GF-D8 (cell line): ENCODE data around the gene CASTOR1.

Source experiments
- DNase-seq: peaks from one replicate; lab custom pipeline; 2025; lab: John Stamatoyannopoulos, UW

CASTOR1 gene

DNA sequence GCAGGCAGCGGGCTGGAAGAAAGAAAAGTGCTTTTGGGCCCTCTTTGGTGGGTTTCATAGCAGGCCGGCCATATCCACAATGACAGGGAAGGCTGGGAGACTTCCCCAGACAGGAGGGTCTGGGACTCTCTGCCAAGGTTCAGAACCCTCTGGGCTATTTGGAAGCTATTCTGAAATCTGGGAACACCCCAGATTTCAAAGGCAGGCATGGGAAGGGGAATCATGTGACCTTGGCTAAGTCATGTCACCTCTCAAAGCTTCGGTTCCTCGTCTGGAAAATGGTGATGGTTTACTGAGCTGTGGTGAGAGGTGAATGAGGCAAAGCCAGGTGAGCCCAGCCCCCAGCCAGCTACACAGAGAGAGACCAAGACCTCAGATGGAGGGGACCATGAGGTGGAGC lies 4.6 kb downstream of the CASTOR1 start:
- no peak for DNase-seq

DNA sequence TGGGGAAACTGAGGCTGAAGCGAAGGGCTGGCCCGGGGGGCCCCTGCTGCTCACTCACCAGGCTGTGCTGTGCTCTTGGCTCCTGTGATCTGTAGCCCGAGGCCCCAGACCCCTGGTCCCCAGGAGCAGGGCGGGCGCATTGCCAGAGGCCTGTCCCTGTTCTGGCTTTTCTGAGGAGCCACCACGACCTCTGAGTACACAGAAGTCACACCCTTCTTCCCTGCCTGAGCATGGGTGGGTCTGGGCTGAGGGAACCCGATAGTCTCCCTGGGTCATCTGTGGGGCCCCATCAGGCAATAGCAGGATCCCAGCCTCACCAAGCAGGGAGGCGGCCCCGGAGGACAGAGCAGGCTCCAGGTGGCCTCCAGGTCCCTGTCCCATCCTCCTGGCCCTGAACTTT lies 5.1 kb downstream of the CASTOR1 start:
- DNase-seq: no peak

DNA sequence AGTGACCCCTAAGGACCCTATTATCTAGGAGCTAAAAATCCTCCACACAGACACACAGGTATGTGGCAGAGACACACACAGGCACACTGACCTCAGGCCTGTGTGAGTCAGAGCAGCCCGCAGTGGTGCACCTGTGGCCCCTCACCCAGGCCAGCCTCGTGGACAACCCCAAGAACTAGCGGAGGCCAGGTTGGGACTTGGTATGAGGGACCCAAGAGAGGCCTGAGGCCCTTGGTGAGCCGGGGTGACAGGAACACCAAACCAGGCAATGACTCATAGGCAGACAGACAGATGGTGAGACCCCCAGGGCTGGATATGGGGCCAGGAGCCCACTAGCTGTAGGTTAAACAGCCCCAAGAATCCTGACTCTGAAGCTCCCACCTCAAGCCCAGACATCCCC lies 6.0 kb downstream of the CASTOR1 start:
- DNase-seq: no peak

DNA sequence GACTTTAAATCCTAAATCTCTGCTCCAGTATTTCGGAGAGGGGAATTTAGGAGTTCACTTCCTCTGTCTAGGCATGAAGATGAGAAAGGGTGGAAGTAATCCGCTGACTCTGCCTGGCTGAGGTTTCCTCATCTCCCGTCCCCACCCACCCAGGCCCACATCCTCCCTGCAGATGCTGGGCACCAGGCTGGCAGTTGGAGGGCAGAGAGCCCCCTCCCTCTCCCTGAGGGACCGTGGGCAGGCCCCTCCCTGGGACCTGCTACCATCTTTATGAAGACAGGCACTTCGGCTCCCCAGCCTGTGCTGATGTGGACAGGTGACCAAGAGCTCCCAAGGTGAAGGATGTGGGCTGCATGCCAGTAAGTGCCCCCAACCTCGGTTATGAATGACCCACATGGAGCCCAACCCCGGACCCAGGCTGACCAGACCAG lies 6.7 kb downstream of the CASTOR1 start:
- peak; percentile 32 for DNase-seq

DNA sequence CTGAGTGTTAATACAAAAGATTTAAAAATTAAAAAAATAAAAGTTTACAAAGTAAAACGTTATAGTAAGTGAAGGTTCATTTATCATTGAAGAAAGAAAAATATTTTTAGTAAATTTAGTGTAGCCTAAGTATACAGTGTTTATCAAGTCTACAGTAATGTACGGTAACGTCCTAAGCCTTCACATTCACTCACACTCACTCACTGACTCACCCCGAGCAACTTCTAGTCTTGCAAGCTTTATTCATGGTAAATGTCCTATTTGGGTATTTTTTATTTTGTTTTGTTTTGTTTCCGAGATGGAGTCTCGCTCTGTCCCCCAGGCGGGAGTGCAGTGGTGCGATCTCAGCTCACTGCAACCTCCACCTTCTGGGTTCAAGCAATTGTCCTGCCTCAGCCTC lies 8.8 kb downstream of the CASTOR1 start:
- no peak for DNase-seq

DNA sequence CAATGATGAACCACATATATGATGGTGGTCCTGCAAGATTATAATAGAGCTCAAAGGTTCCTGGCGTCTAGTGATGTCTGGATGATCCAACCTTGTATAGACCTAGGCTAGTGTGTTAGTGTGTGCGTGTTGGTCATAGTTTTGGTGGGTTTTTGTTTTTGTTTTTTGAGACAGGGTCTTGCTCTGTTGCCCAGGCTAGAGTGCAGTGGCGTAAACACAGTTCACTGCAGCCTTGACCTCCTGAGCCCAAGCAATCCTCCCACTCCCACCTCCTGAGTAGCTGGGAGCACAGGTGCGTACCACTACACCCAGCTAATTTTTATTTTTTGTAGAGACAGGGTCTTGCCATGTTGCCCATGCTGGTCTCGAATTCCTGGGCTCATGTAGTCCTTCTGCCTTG lies 9.4 kb downstream of the CASTOR1 start:
- no peak for DNase-seq

DNA sequence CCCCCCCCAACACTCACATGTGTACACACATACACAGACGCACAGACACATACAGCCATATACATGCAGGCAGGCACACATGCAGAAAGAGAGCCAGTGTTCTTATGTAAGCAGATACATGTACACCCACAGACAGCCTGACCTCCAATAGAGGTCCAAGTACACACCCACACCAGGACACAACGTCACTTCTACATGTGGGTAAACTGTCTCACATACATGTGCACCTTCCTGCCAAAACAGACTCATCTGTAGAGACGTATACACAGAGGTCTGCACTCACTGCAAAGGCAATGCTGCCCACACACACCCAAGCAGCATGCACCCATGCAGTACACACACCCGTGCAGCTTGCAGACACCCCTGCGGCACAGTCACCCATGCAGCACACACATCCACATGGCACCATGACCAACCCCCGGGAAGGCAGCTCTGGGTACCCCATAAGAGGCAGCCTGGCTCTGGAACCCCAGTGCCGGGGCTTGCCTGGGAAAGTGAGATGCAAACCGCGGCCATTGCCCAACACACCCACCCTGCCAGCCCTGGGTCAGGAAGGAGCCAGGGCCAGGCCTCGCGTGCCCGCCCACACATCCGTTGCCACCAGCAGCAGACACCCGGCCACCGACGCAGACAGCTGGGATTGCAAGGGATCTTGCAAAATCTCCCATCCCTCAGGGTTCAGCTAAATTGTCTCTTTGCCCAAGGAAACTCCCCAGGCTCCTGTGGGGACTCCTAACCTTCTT lies 10.1 kb downstream of the CASTOR1 start:
- peak; percentile 89 for DNase-seq

DNA sequence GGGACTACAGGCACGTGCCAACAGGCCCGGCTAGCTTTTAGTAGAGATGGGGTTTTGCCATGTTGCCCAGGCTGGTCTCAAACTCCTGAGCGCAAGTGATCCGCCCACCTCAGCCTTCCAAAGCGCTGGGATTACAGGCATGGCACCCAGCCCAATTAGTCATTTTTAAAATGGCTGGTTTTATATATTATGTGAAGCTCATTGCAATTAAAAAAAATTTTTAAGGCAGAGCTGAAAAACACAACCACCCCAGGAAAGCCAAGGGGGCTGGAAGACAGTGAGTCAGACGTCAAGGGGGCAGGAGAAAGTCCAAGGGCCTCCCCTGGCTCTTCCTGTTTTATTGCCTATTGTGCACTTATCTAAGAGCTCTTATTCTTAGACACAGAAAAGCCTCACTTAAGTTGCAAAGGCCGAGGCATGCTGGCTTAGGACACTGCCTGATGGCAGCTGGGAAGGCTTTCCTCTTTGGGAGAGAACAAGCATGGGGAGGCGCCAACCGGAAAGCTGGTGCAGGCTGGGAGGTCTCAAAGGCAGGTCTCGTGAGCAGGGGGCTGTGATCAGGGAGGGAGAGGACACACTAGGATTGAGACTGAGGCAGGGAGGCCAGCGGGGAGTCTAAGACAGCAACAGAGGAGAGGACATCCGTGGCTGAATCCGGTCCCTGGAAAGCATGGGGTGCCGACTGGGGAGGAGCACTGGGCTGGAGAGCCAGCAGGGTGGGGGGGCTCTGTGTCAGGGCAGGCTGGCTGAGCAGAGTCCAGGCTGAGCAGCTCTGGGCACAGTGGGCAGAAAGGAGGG lies 11.6 kb downstream of the CASTOR1 start:
- DNase-seq: no peak

DNA sequence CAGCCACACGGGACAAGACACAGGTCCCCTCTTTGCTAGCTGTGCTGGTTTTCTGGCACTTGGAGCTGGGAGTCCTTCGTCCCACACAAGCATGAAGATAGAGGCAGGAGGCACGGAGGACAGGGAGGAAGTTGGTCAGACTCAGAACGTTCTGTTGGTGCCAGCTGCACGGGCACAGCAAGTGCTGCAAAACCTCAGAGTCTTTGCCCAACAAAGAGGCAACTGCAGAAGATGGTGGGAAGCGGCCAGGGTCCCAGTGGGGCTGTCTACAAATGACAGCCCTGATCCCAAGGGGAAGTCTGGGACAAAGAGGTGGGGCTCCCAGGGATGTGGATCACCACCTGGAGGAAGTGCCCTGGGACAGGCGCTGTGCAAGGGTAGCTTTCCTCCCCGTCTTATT lies 13.3 kb downstream of the CASTOR1 start:
- peak; percentile 35 for DNase-seq

DNA sequence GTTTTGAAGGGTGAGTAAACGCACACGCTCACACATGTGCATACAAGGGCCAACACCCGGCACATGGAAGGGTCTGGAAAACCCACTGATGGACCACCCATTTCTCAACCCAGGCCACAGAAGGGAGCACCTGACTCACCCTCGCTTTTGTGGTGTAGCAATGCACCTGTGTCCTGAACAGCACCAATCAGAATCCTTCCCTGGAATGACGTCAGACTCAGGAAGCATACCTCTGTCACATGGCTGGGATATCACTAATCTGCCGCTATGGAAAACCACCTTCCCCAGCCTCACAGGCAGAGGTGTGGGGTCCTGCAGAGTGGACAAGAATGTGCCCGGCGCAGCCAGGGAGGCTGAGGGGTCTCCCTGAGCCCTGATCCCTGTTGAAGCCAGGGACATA lies 13.7 kb downstream of the CASTOR1 start:
- no peak for DNase-seq

DNA sequence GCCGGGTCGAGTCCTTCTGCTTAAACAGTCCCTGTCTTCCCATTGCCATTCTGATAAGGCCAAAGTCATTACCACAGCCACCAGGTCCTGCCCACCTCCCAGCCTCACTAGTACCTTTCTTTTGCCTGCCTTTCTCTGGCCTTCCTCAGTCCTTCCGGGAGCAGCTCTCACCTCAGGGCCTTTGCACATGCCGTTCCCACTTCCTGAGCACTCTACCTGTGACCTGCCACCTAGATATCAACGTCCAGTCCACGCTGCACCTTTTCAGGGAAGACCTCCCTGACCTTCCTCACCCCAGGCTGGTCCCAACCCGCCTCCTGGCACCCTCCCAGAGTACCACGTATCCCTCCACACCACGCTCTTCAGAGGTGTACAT lies 14.9 kb downstream of the CASTOR1 start:
- no peak for DNase-seq

DNA sequence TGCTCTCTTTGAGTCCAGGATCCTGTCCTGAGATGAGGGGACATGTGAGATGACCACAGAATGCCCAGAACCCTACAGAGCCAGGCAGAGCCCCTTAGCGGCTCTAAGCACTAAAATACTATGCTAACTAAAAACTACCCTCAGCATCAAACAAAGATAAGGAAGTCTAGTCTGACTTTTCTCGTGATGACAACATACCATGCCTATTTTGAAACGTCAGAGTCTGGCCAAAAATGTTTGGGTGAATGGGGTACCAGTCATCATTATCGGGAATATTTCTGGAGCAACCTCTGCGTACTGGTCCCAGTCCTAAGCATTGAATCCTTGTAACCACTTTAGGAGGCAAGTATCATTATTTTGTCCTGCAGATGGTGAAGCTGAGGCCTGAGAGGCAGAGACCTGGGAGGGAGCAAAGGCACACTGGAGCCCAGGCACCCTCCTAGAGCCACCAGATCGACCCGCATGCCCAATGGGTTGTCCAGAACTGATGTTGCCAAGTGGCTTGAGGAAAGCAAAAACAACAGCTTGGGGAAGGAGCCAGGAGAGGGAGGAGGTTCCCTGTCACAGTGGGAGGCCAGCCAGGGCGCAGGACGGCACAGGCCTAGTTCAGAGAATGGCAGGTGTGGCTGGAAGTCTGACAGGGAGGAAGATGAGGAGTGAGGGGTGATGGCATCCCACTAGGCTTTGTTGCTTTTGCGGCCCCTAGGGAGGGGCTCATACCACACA lies 15.4 kb downstream of the CASTOR1 start:
- no peak for DNase-seq

DNA sequence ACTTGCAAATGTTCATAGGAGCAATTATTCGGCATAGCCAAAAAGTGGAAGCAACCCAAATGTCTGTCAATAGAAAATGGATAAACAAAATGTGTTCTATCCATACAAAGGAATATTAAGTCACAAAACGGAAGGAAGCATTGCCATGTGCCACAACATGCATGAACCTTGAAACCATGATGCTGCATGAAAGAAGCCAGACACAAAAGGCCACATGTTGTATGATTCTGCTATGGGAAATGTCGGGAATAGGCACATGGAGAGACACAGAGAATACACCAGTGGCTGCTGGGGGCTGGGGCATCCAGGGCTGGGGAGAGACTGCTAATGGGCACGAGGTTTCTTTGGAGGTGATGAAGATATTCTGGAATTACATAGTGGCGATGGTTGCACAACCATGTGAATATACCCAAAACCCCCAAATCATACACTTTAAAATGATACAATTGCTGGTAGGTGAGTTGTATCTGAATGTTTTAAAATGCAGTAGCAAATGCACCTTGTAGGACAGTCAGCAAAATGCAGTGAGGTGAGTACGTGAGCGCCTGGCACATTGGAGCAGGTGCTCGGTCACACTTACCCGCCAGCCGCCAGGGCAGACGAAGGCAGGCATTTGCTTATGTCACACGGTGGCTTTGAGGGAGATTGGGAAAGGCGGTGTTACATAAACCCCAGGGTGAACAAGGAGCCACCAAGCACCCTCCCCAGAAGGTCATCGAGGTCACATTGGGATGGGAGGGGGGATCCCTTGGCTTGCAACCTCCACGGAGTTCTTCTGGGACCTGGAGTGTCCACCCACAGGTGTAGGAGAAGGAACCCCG lies 16.3 kb downstream of the CASTOR1 start:
- DNase-seq: peak; percentile 82

DNA sequence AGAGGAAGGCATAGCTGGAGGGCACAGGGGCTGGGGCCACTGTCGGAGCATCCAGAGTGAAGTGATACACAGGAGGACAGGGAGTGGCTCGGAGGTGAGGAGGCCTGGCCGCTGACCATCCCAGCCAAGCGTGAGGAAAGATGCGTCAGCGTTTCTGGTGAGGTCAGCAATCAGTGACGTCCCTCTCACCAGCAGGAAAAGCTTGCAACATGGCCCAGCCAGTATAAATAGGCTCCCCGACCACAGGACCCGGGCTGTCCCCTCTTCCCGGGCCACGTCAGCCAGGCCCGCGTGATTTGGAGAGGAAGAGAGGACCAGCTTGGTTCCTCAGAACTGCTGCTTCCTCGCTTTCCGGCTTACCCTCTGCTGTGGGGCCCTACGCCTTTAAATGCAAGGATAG lies 18.5 kb downstream of the CASTOR1 start:
- peak; percentile 84 for DNase-seq

DNA sequence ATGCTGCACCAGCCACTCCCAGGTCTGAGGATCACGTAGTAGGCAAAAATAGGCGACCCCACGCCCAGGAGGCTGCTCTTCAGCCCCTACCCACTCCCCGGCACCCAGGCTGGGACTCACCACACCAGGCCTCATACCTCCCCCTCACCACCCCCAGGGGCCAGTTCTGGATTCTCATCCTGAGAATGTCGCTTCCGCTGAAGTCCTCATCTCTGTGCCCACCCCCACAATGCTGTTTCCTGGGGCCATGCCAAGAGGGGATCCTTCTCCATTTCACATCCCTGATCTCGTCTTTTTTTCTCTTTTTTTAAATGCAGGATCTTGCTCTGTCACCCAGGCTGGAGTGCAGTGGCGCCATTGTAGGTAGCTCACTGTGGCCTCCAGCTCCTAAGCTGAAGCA lies 21.0 kb downstream of the CASTOR1 start:
- no peak for DNase-seq

DNA sequence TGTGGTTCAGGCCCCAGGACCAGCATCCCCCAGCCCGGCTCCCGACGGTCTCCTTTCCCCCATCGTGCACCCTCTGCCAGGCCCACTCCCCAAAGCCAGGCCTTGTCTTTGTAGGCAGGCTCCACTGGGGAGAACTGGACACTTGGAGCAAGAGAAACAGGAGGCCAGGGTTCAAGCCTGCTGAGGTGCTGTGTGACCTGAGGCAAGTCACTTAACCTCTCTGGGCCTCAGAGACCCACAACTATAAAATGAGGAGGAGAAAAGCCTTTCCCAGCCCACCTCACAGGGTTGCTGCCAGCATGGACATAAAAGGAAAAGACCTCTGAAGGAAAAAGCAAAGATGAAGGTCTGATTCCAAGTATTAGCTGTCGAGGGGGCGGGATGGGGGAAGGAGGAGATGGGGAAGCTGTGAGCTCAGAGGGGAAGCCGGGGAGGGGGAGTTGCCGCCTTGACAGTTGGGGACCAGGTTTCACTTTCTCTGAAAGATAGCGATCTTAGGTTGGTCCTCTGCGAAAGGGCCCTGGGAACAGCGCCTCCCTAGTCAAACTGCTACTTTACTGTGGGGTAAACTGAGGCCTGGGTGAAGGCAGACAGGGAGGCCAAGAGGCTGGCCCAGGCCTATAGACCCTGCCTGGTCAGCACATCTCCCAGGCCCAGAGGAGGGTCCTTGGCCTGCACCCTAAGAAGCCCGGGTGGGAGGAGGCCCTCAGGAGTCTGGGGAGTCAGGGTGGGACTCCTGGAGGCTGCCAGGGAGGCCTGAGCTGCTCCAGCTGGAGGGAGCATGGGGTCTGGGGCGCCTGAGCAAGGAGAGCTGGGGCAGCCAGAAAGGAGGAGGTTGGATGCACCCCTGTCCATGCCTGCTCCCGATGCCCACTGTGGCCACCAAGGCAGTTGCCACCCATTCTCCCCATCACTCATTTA lies 21.7 kb downstream of the CASTOR1 start:
- DNase-seq: peak; percentile 66

DNA sequence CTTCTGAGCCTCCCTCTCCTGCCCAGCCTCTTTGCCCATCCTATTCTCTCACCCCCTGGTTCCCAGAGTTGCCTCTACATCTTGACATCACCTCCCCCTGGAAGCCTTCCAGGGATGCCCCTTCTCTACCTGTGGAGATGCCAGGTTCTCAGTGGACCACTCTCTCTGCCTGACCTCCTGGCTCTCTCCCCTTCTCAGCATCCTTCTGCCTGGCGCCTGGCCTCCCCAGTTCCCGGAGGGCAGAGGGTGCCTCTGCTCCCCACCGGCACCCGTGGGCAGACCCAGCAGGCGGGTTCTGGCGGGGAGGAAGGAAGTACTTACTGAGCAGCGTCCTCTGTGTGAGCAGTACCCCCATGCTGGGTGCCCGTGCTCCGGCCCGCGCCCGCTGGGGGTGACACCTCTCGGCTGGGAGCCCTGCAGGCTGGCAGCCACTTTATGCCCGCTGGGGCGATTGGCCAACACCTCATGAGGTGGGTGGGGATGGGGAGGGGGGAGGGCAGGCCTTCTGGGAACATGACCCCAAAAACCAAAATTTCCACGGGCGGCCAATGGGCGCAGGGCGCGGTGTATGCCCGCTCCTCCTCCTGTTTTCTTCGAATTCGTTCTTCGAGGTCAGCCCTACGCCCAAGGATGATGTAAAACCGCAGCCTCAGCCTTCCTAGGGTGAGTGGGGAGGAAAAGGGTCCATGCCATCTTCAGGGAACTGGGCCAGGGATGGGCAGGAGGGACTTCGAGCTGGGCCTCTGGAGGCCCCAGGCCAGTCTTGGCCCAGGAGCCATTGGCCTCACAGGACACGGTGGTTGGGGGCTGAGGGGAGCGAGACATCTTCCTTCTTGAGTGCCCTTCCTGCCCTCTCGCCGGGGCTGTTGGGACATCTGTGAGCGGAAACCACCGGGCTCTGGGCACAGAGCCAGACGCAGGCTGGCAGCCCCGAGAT lies 22.6 kb downstream of the CASTOR1 start, which contains the start of gene OSM:
Gene OSM (minus strand): TSS at position 407 of the 937 bp plus-strand sequence. CDS start 52 bp downstream, at position 355.
- DNase-seq: peak; percentile 88

DNA sequence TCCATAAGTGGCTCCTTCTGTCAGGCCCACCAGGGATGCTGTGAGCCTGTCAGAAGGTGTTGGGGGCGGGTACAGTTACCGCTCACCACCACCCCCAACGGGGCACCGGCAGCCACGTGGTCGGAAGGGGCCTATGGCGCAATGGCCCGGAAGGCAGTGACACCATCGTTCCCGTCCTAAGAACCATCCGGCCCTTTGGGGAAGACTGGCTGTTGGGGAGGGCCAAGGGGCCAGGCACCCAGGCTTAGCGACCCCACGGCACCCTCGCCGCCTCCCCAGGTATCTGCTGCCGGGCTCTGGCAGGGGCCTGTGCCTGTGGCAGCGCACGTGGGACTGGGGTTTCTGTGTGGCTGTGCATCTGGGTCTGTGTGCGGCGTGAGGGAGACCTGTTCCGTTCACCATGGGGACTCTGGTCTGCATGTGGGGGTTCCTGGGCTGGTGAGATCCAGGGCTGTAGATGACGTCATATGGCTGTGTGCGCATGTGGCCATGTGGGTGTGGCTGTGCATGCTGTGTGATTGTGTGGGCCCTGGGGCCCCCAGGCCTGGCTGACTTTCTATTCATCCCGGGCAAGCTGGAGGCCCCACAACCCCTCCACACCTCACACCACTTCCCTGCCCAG lies 23.4 kb downstream of the CASTOR1 start:
- DNase-seq: peak; percentile 80

DNA sequence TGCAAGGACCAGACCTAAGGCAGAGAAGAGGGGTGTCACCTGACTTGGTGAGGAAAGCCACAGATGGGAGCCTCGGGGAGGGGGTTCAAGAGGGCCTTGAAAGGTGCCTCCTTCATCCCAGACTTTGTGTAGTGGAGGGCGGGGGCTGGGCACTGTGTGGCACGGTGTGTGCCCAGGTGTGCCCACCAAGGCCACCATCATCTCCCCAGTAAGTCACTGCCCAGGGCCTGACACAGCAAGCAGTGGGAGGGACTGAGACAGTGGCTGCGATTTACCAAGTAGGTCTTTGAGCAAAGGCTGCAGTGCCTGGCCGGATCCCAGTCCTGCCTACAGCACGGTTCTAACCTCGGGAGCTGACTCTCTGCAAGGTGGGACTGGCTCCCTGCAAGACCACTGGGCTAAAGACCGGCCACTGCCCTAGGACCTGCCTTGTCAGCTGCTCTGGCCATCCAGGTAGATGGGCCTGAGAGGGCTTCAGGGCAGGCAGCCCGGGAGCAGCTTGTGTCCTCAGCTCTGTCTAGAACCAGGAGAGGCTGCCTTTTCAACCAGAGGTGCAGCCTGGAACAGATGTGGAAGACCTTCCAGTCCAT lies 24.1 kb downstream of the CASTOR1 start:
- DNase-seq: no peak
